ENCODE results near the gene DNAH12. TPM values are rescaled to one million over a fixed set of nuclear protein-coding genes. Genes with fewer than 3 reads are reported as not detected.

The DNAH12 gene
- total and polyA plus RNA-seq, 2 experiments from 2014 or later: not detected

DNA sequence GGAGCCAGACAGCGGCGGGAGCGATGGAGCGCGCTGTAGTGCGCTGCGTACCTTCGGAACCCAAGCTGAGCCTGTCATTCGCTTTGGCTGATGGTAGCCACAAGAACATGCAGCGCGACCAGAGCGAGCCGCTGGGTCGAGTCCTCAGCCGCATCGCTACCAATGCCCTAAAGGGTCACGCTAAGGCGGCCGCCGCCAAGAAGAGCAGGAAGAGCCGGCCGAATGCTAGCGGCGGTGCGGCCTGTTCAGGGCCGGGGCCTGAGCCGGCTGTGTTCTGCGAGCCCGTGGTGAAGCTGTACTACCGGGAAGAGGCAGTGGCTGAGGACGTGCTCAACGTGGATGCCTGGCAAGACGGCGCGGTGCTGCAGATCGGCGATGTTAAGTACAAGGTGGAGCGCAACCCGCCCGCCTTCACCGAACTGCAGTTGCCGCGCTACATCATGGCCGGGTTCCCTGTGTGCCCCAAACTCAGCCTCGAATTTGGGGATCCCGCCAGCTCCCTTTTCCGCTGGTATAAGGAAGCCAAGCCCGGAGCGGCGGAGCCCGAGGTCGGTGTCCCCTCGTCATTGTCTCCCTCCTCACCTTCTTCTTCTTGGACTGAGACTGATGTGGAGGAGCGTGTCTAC, 12.4 kb upstream of the DNAH12 start (continued):
- TF ChIP-seq, protein P1, sequence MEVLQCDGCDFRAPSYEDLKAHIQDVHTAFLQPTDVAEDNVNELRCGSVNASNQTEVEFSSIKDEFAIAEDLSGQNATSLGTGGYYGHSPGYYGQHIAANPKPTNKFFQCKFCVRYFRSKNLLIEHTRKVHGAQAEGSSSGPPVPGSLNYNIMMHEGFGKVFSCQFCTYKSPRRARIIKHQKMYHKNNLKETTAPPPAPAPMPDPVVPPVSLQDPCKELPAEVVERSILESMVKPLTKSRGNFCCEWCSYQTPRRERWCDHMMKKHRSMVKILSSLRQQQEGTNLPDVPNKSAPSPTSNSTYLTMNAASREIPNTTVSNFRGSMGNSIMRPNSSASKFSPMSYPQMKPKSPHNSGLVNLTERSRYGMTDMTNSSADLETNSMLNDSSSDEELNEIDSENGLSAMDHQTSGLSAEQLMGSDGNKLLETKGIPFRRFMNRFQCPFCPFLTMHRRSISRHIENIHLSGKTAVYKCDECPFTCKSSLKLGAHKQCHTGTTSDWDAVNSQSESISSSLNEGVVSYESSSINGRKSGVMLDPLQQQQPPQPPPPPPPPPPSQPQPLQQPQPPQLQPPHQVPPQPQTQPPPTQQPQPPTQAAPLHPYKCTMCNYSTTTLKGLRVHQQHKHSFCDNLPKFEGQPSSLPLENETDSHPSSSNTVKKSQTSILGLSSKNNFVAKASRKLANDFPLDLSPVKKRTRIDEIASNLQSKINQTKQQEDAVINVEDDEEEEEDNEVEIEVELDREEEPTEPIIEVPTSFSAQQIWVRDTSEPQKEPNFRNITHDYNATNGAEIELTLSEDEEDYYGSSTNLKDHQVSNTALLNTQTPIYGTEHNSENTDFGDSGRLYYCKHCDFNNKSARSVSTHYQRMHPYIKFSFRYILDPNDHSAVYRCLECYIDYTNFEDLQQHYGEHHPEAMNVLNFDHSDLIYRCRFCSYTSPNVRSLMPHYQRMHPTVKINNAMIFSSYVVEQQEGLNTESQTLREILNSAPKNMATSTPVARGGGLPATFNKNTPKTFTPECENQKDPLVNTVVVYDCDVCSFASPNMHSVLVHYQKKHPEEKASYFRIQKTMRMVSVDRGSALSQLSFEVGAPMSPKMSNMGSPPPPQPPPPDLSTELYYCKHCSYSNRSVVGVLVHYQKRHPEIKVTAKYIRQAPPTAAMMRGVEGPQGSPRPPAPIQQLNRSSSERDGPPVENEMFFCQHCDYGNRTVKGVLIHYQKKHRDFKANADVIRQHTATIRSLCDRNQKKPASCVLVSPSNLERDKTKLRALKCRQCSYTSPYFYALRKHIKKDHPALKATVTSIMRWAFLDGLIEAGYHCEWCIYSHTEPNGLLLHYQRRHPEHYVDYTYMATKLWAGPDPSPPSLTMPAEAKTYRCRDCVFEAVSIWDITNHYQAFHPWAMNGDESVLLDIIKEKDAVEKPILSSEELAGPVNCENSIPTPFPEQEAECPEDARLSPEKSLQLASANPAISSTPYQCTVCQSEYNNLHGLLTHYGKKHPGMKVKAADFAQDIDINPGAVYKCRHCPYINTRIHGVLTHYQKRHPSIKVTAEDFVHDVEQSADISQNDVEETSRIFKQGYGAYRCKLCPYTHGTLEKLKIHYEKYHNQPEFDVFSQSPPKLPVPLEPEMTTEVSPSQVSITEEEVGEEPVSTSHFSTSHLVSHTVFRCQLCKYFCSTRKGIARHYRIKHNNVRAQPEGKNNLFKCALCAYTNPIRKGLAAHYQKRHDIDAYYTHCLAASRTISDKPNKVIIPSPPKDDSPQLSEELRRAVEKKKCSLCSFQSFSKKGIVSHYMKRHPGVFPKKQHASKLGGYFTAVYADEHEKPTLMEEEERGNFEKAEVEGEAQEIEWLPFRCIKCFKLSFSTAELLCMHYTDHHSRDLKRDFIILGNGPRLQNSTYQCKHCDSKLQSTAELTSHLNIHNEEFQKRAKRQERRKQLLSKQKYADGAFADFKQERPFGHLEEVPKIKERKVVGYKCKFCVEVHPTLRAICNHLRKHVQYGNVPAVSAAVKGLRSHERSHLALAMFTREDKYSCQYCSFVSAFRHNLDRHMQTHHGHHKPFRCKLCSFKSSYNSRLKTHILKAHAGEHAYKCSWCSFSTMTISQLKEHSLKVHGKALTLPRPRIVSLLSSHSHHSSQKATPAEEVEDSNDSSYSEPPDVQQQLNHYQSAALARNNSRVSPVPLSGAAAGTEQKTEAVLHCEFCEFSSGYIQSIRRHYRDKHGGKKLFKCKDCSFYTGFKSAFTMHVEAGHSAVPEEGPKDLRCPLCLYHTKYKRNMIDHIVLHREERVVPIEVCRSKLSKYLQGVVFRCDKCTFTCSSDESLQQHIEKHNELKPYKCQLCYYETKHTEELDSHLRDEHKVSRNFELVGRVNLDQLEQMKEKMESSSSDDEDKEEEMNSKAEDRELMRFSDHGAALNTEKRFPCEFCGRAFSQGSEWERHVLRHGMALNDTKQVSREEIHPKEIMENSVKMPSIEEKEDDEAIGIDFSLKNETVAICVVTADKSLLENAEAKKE (CRISPR knock-in tag; IDR thresholded peaks at IDR 0.05): no peak
- TF ChIP-seq ZNF331 (CRISPR knock-in tag; IDR thresholded peaks at IDR 0.05; ENCODE audit: low read depth) (no peak), CREB1 (CRISPR knock-in tag; IDR thresholded peaks at IDR 0.05; ENCODE audit: low read depth) (no peak), NANOG (IDR thresholded peaks at IDR 0.05; ENCODE audit: borderline replicate concordance) (no peak), JUNB (IDR thresholded peaks at IDR 0.05; ENCODE audit: unreplicated experiment) (no peak), STAT1 (IDR thresholded peaks at IDR 0.05; ENCODE audit: unreplicated experiment) (no peak)

GRCh38 chr3:57555738-57556458, 11.8 kb upstream of the DNAH12 start, which contains the start of gene PDE12:
TSS of gene PDE12 (plus strand) at chr3:57556274. CDS start at chr3:57556380, 106 bp downstream.
- Mint-ChIP-seq H3K27ac (peak within 1 kb of the TSS; percentile 99), H3K9me3 (no peaks in the 10 kb centered on the region), H3K36me3 (ENCODE audit: low read depth) (peaks cover 19% of the 10 kb centered on the region), H3K27me3 (ENCODE audit: insufficient read depth, low read depth, poor library complexity) (peaks cover 4% of the 10 kb centered on the region), H3K4me3 (peak within 1 kb of the TSS; percentile 91), H3K4me1 (peaks cover 17% of the 10 kb centered on the region; the same call in 2 of the 3 replicates)
- H3K9me2 ChIP-seq (ENCODE audit: insufficient read depth): no peaks in the 10 kb centered on the region
- no peaks in the 10 kb centered on the region; the same call in 1 of the 2 replicates for H3K36me3 ChIP-seq (ENCODE audit: insufficient read depth)
- peaks cover 12% of the 10 kb centered on the region; the same call in 1 of the 2 replicates for H3F3A ChIP-seq (replicated peaks; ENCODE audit: low read depth)
- peak; percentile 93 for DNase-seq (ENCODE audit: low spot score)
- peaks cover 17% of the 10 kb centered on the region for H3K79me2 ChIP-seq (replicated peaks; ENCODE audit: insufficient read depth)
- ATAC-seq: peak; percentile 92
- H2AFZ ChIP-seq: peak within 1 kb of the TSS; percentile 99
- H3K4me2 ChIP-seq: peak within 1 kb of the TSS; percentile 96
- TF ChIP-seq CREB1 (CRISPR knock-in tag; IDR thresholded peaks at IDR 0.05; ENCODE audit: low read depth) (peak; percentile 77), EZH2 (IDR thresholded peaks at IDR 0.05; ENCODE audit: low read depth, unreplicated experiment) (no peak), ETS1 (IDR thresholded peaks at IDR 0.05) (peak; percentile 47; the same call in 1 of the 2 replicates), POLR2AphosphoS5 (IDR thresholded peaks at IDR 0.05; ENCODE audit: low read depth) (peak; percentile 78)
- H3K27me3 ChIP-seq (ENCODE audit: insufficient read depth): peaks cover 14% of the 10 kb centered on the region; the same call in 1 of the 2 replicates
- H3K4me3 ChIP-seq: peak within 1 kb of the TSS; percentile 86
- H4K20me1 ChIP-seq (replicated peaks; ENCODE audit: insufficient read depth): 0 out of 2 replicates have a peak, but pooled peaks cover 4% of the 10 kb centered on the region
- H3K4me1 ChIP-seq (ENCODE audit: insufficient read depth): peaks cover 9% of the 10 kb centered on the region
- peak within 1 kb of the TSS; percentile 57; the same call in 1 of the 2 replicates for H3K27ac ChIP-seq (ENCODE audit: low read depth)

All from GM23338 (cell line).